HFFc6 (cell line): ENCODE data around the gene ARHGAP22. TPM values are rescaled to one million over a fixed set of nuclear protein-coding genes. Genes with fewer than 3 reads are reported as not detected.

ENCODE experiments used
- DNase-seq: peaks from one replicate; pipeline ENCODE4 v3.0.0-alpha.2; 2018
- H3K27ac Mint-ChIP-seq: 2 replicates; pipeline ENCODE4 v1.8.0; 2020; ENCODE audit warnings: mild to moderate bottlenecking, mixed read lengths
- H3K27me3 Mint-ChIP-seq: 2 replicates; pipeline ENCODE4 v1.8.0; 2021; ENCODE audit warnings: mild to moderate bottlenecking, moderate library complexity, mixed read lengths; ENCODE audit not compliant: insufficient read depth
- H3K36me3 Mint-ChIP-seq: 2 replicates; pipeline ENCODE4 v1.8.0; 2021; ENCODE audit warnings: low read depth, mixed read lengths
- H3K4me1 Mint-ChIP-seq: 2 replicates; pipeline ENCODE4 v1.8.0; 2020; ENCODE audit warnings: low read depth, mixed read lengths
- H3K4me3 Mint-ChIP-seq: 2 replicates; pipeline ENCODE4 v1.8.0; 2020; ENCODE audit warnings: mild to moderate bottlenecking, moderate library complexity, mixed read lengths
- H3K9me3 Mint-ChIP-seq: 2 replicates; pipeline ENCODE4 v1.8.0; 2020; ENCODE audit warnings: mild to moderate bottlenecking, mixed read lengths
- CTCF ChIP-seq: fragments of 200-600 bp; sonication (generic); IDR thresholded peaks from 2 replicates; pipeline ENCODE4 v1.5.0; 2021; ENCODE audit warnings: antibody characterized with exemption, mild to moderate bottlenecking
- total RNA-seq, 6 experiments: library from RNA; stranded (reverse); fragmentation: NEBNext Ultra II Directional; extraction: Animal tissue kit (Norgen Biotek cat#: 25700); gene quantifications; 2 replicates in 1 of 6; 3 replicates in 5 of 6; pipeline ENCODE4 v1.2.3, GENCODE V29; 2021

Gene ARHGAP22
- total RNA-seq, 6 experiments from 2014 or later = 74.3 to 117 (median 95.7) TPM

GRCh38 chr10:48627984-48628609 is 23.2 kb upstream of the ARHGAP22 start:
- DNase-seq = no peak
- peaks cover 46% of the 10 kb centered on the region for H3K36me3 Mint-ChIP-seq
- no peaks in the 10 kb centered on the region for H3K27me3 Mint-ChIP-seq

GRCh38 chr10:48626986-48627731 is 22.3 kb upstream of the ARHGAP22 start:
- DNase-seq = no peak
- Mint-ChIP-seq H3K36me3 (peaks cover 43% of the 10 kb centered on the region), H3K9me3 (no peaks in the 10 kb centered on the region), H3K4me3 (no peak overlapping the region), H3K27me3 (no peaks in the 10 kb centered on the region), H3K4me1 (peaks cover 40% of the 10 kb centered on the region), H3K27ac (no peak overlapping the region)
- TF ChIP-seq CTCF = no peak

More at GRCh38 chr10:48627984-48628609, 23.2 kb upstream of the ARHGAP22 start:
- no peak overlapping the region for H3K27ac Mint-ChIP-seq
- H3K4me1 Mint-ChIP-seq = peaks cover 45% of the 10 kb centered on the region
- TF ChIP-seq CTCF = no peak
- H3K9me3 Mint-ChIP-seq = no peaks in the 10 kb centered on the region
- no peak overlapping the region for H3K4me3 Mint-ChIP-seq

GRCh38 chr10:48626447-48626846 is 21.6 kb upstream of the ARHGAP22 start:
- Mint-ChIP-seq H3K9me3 (no peaks in the 10 kb centered on the region), H3K27me3 (no peaks in the 10 kb centered on the region), H3K4me3 (no peak overlapping the region), H3K27ac (no peak overlapping the region), H3K4me1 (peaks cover 35% of the 10 kb centered on the region), H3K36me3 (peaks cover 41% of the 10 kb centered on the region)
- DNase-seq = no peak
- no peak for TF ChIP-seq CTCF

GRCh38 chr10:48625826-48626134 is 20.9 kb upstream of the ARHGAP22 start:
- Mint-ChIP-seq H3K27me3 (no peaks in the 10 kb centered on the region), H3K36me3 (peaks cover 40% of the 10 kb centered on the region)

GRCh38 chr10:48623607-48624132 is 18.8 kb upstream of the ARHGAP22 start:
- Mint-ChIP-seq H3K4me1 (peaks cover 46% of the 10 kb centered on the region), H3K36me3 (peaks cover 40% of the 10 kb centered on the region), H3K9me3 (no peaks in the 10 kb centered on the region), H3K4me3 (no peak overlapping the region), H3K27me3 (no peaks in the 10 kb centered on the region), H3K27ac (peak overlapping the region; percentile 29)
- TF ChIP-seq CTCF = no peak
- DNase-seq = no peak

More at GRCh38 chr10:48625826-48626134, 20.9 kb upstream of the ARHGAP22 start:
- TF ChIP-seq CTCF = no peak
- peak overlapping the region; percentile 79 for H3K27ac Mint-ChIP-seq
- no peak for DNase-seq
- H3K9me3 Mint-ChIP-seq = no peaks in the 10 kb centered on the region
- peaks cover 35% of the 10 kb centered on the region for H3K4me1 Mint-ChIP-seq
- H3K4me3 Mint-ChIP-seq = no peak overlapping the region
